Measurements from ENCODE around the gene RETREG1. TPM values are rescaled to one million over a fixed set of nuclear protein-coding genes. Genes with fewer than 3 reads are reported as not detected.
A peak's percentile ranks its signal among the peaks of the same experiment; 100 is the strongest.
"Not testable (repeated sequence)": the region's sequence is repeated elsewhere in the genome, so short reads cannot be mapped to it uniquely, and the experiment has no call there.

RETREG1 gene
- total and polyA plus RNA-seq, 8 donors = 1.9 to 26.0 (median 2.5) TPM

- no peak for TF ChIP-seq CTCF (IDR thresholded peaks at IDR 0.05)
- no peak for ATAC-seq
- no peak for DNase-seq
- peaks cover 0 to 23% of the 10 kb centered on the region in 2 donors for H3K27me3 ChIP-seq
- H3K4me1 ChIP-seq = peaks cover 5 to 21% of the 10 kb centered on the region in 2 donors
- peak overlapping the region; percentile 61 to 62 for H3K4me3 ChIP-seq
- H3K9me3 ChIP-seq = no peaks in the 10 kb centered on the region
- peak overlapping the region; percentile 13 to 45 for H3K27ac ChIP-seq
- intact Hi-C loops (cut with DNase I) = no loop called here
- H3K36me3 ChIP-seq = no peaks in the 10 kb centered on the region
Measured at GRCh38 chr5:16617274-16617968, 624 bp upstream of the RETREG1 start.

GRCh38 chr5:16615741-16616535 lies 859 bp downstream of the RETREG1 start:
- Histone ChIP-seq H3K27ac (no peak overlapping the region), H3K9me3 (no peaks in the 10 kb centered on the region), H3K36me3 (no peaks in the 10 kb centered on the region), H3K27me3 (peaks cover 0 to 23% of the 10 kb centered on the region in 2 donors), H3K4me3 (peak overlapping the region; percentile 61 to 62), H3K4me1 (peaks cover 5 to 21% of the 10 kb centered on the region in 2 donors)
- no peak for TF ChIP-seq CTCF (IDR thresholded peaks at IDR 0.05)
- DNase-seq (no peak), ATAC-seq (peak; percentile 14)
- intact Hi-C loops (cut with DNase I) = no loop called here

GRCh38 chr5:16612007-16612406 lies 4.8 kb downstream of the RETREG1 start:
- intact Hi-C loops (cut with DNase I) = no loop called here
- no peaks in the 10 kb centered on the region for H3K36me3 ChIP-seq
- no peaks in the 10 kb centered on the region for H3K9me3 ChIP-seq
- ATAC-seq (no peak), DNase-seq (no peak)
- TF ChIP-seq CTCF (IDR thresholded peaks at IDR 0.05) = no peak
- no peak overlapping the region for H3K27ac ChIP-seq
- no peak overlapping the region for H3K4me3 ChIP-seq
- peaks cover 0 to 23% of the 10 kb centered on the region in 2 donors for H3K27me3 ChIP-seq
- H3K4me1 ChIP-seq = peaks cover 5 to 16% of the 10 kb centered on the region in 2 donors

- H3K36me3 ChIP-seq; H3K4me3 ChIP-seq; DNase-seq; ATAC-seq; H3K9me3 ChIP-seq; H3K27ac ChIP-seq; intact Hi-C loops (cut with DNase I); H3K4me1 ChIP-seq: not testable (repeated sequence)
- peaks cover 0 to 14% of the 10 kb centered on the region in 2 donors for H3K27me3 ChIP-seq
Measured at GRCh38 chr5:16610896-16611295, 5.9 kb downstream of the RETREG1 start.

GRCh38 chr5:16609412-16609811 lies 7.4 kb downstream of the RETREG1 start:
- Histone ChIP-seq H3K27ac (no peak overlapping the region), H3K9me3 (peaks cover 0 to 1% of the 10 kb centered on the region in 2 donors), H3K4me3 (no peak overlapping the region), H3K4me1 (no peaks in the 10 kb centered on the region), H3K27me3 (peaks cover 0 to under 1% of the 10 kb centered on the region in 2 donors), H3K36me3 (no peaks in the 10 kb centered on the region)
- intact Hi-C loops (cut with DNase I) = no loop called here
- no peak for ATAC-seq
- no peak for DNase-seq
- no peak for TF ChIP-seq CTCF (IDR thresholded peaks at IDR 0.05)

Measured in left lung (tissue), 10 donors.